Measurements from ENCODE around the gene DPH3.

DNA sequence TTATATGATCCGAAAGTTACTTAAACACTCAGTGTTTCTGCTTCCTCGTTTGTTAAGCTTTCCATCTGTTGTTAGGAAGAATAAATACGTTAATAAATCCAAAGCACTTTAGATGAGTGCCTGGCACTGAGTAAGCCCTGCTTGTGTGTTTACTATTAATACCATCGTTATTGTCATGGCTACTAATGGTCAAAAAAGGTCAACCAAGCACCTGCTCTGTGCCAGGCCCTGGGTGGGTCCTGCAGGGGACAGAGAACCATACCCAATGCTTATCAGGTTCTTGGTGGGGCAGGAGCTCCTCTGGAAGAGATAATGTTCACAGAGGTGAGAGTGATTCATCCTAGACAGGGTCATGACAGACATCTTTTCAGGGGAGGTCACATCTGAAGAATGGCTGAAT lies 50.4 kb downstream of the DPH3 start:
- TF ChIP-seq PHF8 (conservative IDR thresholded peaks at IDR 0.05; ENCODE audit: low read depth, low read length) (no peak), BCL11A (IDR thresholded peaks at IDR 0.05; ENCODE audit: low read depth in 2 of 2, low read length in 2 of 2) (no peak), POLR2AphosphoS5 (IDR thresholded peaks at IDR 0.05; ENCODE audit: low read depth, low read length) (no peak), CTCF (IDR thresholded peaks at IDR 0.05; ENCODE audit: control extremely low read depth in 1 of 3, insufficient read depth in 1 of 3, low read depth in 1 of 3, low read length in 3 of 3) (no peak), HDAC6 (IDR thresholded peaks at IDR 0.05; ENCODE audit: low read depth, low read length) (no peak)
